ENCODE results near the gene PHLPP2.

PHLPP2 gene, protein sequence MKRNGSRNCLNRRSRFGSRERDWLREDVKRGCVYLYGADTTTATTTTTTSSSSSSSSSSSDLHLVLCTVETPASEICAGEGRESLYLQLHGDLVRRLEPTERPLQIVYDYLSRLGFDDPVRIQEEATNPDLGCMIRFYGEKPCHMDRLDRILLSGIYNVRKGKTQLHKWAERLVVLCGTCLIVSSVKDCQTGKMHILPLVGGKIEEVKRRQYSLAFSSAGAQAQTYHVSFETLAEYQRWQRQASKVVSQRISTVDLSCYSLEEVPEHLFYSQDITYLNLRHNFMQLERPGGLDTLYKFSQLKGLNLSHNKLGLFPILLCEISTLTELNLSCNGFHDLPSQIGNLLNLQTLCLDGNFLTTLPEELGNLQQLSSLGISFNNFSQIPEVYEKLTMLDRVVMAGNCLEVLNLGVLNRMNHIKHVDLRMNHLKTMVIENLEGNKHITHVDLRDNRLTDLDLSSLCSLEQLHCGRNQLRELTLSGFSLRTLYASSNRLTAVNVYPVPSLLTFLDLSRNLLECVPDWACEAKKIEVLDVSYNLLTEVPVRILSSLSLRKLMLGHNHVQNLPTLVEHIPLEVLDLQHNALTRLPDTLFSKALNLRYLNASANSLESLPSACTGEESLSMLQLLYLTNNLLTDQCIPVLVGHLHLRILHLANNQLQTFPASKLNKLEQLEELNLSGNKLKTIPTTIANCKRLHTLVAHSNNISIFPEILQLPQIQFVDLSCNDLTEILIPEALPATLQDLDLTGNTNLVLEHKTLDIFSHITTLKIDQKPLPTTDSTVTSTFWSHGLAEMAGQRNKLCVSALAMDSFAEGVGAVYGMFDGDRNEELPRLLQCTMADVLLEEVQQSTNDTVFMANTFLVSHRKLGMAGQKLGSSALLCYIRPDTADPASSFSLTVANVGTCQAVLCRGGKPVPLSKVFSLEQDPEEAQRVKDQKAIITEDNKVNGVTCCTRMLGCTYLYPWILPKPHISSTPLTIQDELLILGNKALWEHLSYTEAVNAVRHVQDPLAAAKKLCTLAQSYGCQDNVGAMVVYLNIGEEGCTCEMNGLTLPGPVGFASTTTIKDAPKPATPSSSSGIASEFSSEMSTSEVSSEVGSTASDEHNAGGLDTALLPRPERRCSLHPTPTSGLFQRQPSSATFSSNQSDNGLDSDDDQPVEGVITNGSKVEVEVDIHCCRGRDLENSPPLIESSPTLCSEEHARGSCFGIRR (N-terminal part only)

GRCh38 chr16:71724320-71724751, at the start of gene PHLPP2:
PHLPP2 (minus strand) TSS chr16:71724701; CDS start chr16:71714795, 9,906 bp downstream.
- DNase-seq: no peak

DNA sequence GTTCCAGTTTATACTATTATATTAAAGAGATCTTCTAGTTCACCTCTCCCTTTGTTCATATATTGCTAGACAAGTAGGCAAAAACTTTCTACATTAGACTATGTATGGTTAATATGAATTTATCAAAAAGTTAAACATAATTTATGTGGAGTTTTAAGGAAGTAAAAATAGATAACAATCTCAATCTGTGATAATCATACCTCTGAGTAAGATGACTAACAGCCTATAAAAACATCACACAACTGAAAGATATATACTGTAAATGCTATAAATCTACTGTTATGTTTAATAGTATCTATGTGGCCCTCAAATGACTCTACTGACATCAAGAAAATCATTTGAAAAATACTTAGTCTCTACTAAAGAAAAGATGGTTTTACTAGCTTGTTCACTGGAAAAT, 47.1 kb upstream of the PHLPP2 start:
- DNase-seq: no peak

- DNase-seq: no peak
These were observed 44.7 kb upstream of the PHLPP2 start for GRCh38 chr16:71769222-71769621.

- DNase-seq: no peak
These were observed 42.8 kb upstream of the PHLPP2 start for GRCh38 chr16:71767060-71767900.

GRCh38 chr16:71762186-71762585, 37.7 kb upstream of the PHLPP2 start:
- no peak for DNase-seq

GRCh38 chr16:71761097-71761496, 36.6 kb upstream of the PHLPP2 start:
- DNase-seq: no peak

DNA sequence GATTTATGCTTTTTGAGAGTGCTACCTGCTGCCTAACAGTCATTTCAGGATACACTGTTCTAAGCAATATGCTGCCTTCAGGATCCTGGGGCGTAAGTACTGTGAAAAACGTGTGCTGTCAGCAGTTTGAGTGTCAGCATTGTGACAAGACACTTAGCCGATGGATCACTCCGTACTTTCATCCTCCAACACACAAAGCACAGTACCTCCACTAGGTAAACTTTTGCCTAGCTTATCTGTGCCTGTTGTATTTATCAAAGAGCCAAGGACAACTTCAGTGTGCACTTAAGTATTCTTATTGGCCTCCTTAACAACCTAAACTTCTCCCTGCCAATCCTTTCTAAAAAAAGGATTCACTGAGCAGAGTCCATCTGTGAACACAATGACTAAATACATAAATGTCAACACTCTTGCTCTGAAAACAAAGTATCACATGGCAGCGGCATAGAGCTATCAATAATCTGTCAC, 33.8 kb upstream of the PHLPP2 start:
- DNase-seq: no peak

GRCh38 chr16:71754652-71755051, 30.2 kb upstream of the PHLPP2 start:
- no peak for DNase-seq

DNA sequence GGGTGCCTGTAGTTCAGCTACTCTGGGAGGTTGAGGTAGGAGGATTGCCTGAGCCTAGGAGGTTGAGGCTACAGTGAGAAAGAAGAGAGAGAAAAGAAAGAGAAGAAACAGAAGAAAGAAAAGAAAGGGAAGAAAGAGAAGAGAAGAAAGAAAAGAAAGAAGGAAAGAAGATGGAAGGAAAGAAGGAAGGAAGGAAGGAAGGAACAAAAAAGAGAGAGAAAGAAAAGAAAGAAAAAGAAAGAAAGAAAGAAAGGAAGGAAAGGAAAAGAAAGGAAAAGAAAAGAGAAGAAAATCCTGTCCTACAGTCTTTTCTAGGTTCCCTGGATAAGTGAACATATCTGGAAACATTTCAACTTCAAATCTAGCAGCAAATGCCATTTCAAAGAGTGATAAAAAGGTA, 29.6 kb upstream of the PHLPP2 start:
- DNase-seq: no peak

DNA sequence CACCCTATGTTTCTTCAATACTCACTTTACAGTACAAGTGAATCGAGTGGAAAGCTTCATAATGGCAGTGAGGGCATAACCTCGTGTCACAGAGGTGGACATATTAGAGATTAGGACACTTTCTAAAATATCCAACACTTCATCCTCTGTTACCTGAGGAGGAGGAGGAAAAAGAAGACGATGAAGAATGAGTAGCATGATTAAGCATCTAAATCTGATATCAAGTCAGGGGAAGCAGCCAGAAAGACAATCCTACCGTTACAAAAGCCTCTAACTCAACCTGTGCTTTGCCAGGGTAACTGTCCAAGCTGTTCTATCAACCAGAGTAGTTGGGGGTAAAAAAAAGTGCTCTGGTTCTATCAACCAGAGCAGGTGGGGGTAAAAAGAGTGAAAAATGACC, 23.7 kb upstream of the PHLPP2 start:
- DNase-seq: no peak

- DNase-seq: no peak
These were observed 22.0 kb upstream of the PHLPP2 start for GRCh38 chr16:71746442-71747046.

DNA sequence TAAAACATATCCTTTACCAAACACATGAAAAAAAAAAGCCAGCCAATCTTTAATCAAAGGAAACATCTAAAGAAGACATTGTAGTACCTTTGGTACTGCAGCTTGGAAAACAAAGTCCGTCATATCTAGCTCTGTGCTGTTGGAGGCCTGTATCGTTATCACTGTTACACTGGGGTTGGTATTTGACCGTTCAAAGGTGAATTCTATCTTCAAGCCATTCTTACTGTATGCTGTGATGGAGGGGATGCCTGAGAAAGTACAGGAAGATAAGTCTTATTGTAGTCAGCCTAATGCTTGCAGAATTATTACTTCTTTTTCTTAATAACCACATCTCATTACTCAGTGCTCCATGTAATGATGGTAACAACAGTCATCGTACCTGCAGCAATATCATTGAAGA, 14.4 kb upstream of the PHLPP2 start:
- no peak for DNase-seq

DNA sequence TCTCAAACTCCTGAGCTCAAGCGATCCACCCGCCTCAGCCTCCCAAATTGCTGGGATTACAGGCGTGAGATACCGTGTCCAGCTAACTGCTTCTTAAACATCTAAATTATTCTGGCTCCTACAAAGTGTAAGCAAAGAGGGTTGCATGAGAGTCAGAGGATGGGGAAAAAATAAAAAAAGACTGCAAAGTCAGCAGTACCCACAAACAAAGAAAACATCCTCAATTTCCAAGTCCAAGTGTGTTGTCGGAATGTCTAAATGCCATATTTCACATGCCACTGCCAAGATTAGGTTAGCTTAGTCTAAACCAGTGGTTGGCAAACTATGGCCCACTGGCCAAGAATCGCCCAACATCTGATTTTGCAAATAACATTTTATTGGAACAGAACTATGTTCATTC, 13.0 kb upstream of the PHLPP2 start:
- DNase-seq: no peak

- DNase-seq: no peak
These were observed 10.0 kb upstream of the PHLPP2 start for GRCh38 chr16:71734511-71734910.

DNA sequence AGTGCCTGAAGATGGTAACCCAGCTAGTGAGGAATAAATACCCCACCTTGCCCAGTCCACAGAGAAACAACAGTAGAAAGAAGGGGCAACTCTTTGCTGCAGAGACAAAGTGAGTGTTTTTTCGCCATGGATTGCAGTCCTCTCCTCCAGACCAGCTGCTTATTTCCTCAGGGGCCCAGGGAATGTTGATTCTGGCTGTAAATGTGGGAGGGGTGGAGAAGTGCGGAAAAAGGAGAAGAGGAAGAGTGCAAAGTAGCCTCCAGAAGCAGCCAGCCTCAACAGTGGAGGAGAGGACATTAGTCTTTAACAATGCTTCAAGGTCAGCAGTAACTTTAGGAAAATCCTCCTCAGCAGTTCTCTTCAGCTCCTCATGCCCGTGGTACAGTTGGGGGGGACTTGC, 8.1 kb upstream of the PHLPP2 start:
- no peak for DNase-seq

DNA sequence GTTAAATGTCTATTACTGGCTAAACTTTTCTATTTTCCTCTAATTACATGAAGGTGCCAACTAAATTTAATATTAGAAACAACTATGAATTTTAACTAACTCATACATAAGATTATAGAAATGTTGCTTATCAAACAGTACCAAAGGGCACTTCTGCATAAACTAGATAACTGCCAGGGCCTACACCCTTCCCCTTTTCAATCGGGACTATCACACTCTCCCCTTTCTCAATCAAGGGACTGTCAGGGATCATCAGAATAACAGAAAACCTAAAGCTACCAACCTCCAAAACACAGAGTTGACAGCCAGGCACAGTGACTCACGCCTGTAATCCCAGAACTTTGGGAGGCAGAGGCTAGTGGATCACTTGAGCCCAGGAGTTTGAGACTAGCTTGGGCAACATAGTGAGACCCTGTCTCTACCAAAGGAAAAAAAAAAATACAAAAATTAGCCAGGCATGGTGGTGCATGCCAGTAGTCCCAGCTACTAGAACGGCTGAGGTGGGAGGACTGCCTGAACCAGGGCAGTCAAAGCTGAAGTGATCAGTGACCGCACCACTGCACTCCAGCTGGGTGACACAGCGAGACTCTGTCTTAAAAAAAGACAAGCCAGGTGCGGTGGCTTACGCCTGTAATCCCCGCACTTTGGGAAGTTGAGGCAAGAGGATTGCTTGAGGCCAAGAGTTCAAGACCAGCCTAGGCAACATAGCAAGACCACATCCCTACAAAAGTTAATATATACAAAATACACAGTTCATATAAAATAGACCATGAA, 3.2 kb upstream of the PHLPP2 start:
- no peak for DNase-seq

- no peak for DNase-seq
These were observed 2.2 kb upstream of the PHLPP2 start for GRCh38 chr16:71726476-71727315.

DNA sequence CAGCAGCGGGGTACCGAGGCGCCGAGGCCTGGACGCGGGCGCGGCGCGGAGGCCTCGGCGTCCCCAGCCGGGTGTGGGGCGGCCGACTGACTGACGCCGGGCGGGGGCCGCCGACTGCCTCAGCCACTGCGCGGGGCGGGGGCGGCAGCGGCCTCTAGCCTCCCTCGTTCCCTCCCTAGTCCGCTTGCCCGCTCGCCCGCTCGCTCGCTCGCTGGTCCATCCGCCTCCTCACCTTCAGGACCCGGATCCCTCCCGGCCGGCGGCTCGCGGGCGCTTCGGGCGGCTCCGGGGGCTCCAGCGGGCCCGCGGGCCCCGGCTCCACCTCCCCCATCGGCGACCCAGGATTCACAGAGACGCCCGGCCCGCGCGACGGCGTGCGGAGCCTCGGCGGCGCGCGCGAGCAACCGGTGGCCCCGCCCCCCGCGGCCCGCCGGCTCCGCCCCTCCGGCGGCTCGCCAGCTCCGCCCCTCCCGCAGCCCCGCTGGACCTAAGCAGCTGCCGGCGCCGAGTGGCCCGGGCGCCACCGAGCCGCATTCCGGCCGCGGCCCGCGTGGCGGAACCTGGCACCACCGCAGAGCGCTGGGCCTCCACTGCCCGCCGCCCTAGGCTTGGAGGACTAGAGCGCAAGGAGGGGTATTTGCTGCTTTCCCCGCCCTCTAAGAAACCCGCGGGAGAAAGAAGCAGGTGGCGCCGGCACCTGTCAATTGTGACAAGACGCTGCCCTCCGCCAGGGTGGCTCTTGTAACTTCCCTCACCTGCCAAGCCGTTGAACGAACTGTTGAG, 773 bp downstream of the PHLPP2 start:
- DNase-seq: no peak
